HG03066 (cell line): ENCODE results near the gene ZNF101.

ENCODE experiments used
- ATAC-seq: cut with Tn5 transposase; IDR thresholded peaks from one replicate; pipeline ENCODE4 v1.9.1; 2021; ENCODE audit warnings: low read depth; ENCODE audit not compliant: unreplicated experiment

Gene ZNF101

GRCh38 chr19:19668230-19669012 lies at the start of gene ZNF101:
TSS of gene ZNF101 (plus strand) at chr19:19668839. CDS start at chr19:19668964, 125 bp downstream.
- peak; percentile 58 for ATAC-seq

GRCh38 chr19:19619181-19619848 lies 49.3 kb upstream of the ZNF101 start:
- ATAC-seq = no peak

GRCh38 chr19:19619849-19620210 lies 48.8 kb upstream of the ZNF101 start:
- ATAC-seq = no peak

- ATAC-seq = no peak
These were observed 45.3 kb upstream of the ZNF101 start for GRCh38 chr19:19623383-19623782.

- no peak for ATAC-seq
These were observed 44.5 kb upstream of the ZNF101 start for GRCh38 chr19:19624032-19624570.

- ATAC-seq = no peak
These were observed 41.8 kb upstream of the ZNF101 start for GRCh38 chr19:19626516-19627472.

- ATAC-seq = peak; percentile 51
These were observed 40.8 kb upstream of the ZNF101 start, which contains the start of gene LPAR2 for GRCh38 chr19:19627621-19628500. TSS of gene LPAR2 (minus strand) at chr19:19628220. CDS start at chr19:19627275, 945 bp downstream.

GRCh38 chr19:19628501-19629134 lies 40.0 kb upstream of the ZNF101 start:
- ATAC-seq = peak; percentile 19

- no peak for ATAC-seq
These were observed 38.6 kb upstream of the ZNF101 start for GRCh38 chr19:19630062-19630414.

GRCh38 chr19:19630426-19630825 lies 38.2 kb upstream of the ZNF101 start:
- ATAC-seq = no peak

GRCh38 chr19:19631346-19631745 lies 37.3 kb upstream of the ZNF101 start:
- no peak for ATAC-seq

- ATAC-seq = no peak
These were observed 36.0 kb upstream of the ZNF101 start for GRCh38 chr19:19632661-19633060.

GRCh38 chr19:19633711-19634515 lies 34.7 kb upstream of the ZNF101 start:
- no peak for ATAC-seq

- ATAC-seq = no peak
These were observed 33.9 kb upstream of the ZNF101 start for GRCh38 chr19:19634516-19635312.

GRCh38 chr19:19635313-19635702 lies 33.3 kb upstream of the ZNF101 start:
- no peak for ATAC-seq

GRCh38 chr19:19636573-19637185 lies 32.0 kb upstream of the ZNF101 start:
- ATAC-seq = no peak

GRCh38 chr19:19637186-19637522 lies 31.5 kb upstream of the ZNF101 start:
- ATAC-seq = no peak
